Osteocyte (in vitro differentiated cells): ENCODE results near the gene KIF26A. TPM values are rescaled to one million over a fixed set of nuclear protein-coding genes. Genes with fewer than 3 reads are reported as not detected.

ENCODE experiments used
- DNase-seq: peaks from one replicate; pipeline ENCODE4 v3.0.0; 2021; ENCODE audit warnings: mixed read lengths; ENCODE audit not compliant: unreplicated experiment; ENCODE audit errors: extremely low spot score
- H3K27ac Mint-ChIP-seq: one replicate; pipeline ENCODE4 v1.8.0; 2021; ENCODE audit warnings: mild to moderate bottlenecking, mixed read lengths; ENCODE audit not compliant: unreplicated experiment
- H3K27me3 Mint-ChIP-seq: one replicate; pipeline ENCODE4 v1.8.0; 2021; ENCODE audit warnings: mixed read lengths; ENCODE audit not compliant: unreplicated experiment
- H3K36me3 Mint-ChIP-seq: one replicate; pipeline ENCODE4 v1.8.0; 2021; ENCODE audit warnings: mixed read lengths; ENCODE audit not compliant: unreplicated experiment
- H3K4me1 Mint-ChIP-seq: one replicate; pipeline ENCODE4 v1.8.0; 2021; ENCODE audit warnings: mixed read lengths; ENCODE audit not compliant: unreplicated experiment
- H3K4me3 Mint-ChIP-seq: one replicate; pipeline ENCODE4 v1.8.0; 2021; ENCODE audit warnings: mild to moderate bottlenecking, moderate library complexity, mixed read lengths; ENCODE audit not compliant: unreplicated experiment
- H3K9me3 Mint-ChIP-seq: one replicate; pipeline ENCODE4 v1.8.0; 2021; ENCODE audit warnings: mixed read lengths; ENCODE audit not compliant: unreplicated experiment
- CTCF ChIP-seq: fragments of 200-600 bp; sonication (generic); IDR thresholded peaks from 2 replicates; pipeline ENCODE4 v1.5.0; 2021; ENCODE audit warnings: antibody characterized with exemption, mild to moderate bottlenecking, moderate library complexity
- total RNA-seq: library from RNA; stranded (reverse); gene quantifications from 2 replicates; pipeline ENCODE4 v1.2.1, GENCODE V29; 2021

The KIF26A gene
- total RNA-seq, 1 donor from 2014 or later = 4.5 TPM

GRCh38 chr14:104191409-104191997 lies 53.1 kb downstream of the KIF26A start:
- Mint-ChIP-seq H3K4me1 (peaks cover 2% of the 10 kb centered on the region), H3K27ac (no peak overlapping the region), H3K27me3 (no peaks in the 10 kb centered on the region), H3K36me3 (no peaks in the 10 kb centered on the region), H3K4me3 (no peak overlapping the region), H3K9me3 (no peaks in the 10 kb centered on the region)
- no peak for DNase-seq
- TF ChIP-seq CTCF = no peak

DNA sequence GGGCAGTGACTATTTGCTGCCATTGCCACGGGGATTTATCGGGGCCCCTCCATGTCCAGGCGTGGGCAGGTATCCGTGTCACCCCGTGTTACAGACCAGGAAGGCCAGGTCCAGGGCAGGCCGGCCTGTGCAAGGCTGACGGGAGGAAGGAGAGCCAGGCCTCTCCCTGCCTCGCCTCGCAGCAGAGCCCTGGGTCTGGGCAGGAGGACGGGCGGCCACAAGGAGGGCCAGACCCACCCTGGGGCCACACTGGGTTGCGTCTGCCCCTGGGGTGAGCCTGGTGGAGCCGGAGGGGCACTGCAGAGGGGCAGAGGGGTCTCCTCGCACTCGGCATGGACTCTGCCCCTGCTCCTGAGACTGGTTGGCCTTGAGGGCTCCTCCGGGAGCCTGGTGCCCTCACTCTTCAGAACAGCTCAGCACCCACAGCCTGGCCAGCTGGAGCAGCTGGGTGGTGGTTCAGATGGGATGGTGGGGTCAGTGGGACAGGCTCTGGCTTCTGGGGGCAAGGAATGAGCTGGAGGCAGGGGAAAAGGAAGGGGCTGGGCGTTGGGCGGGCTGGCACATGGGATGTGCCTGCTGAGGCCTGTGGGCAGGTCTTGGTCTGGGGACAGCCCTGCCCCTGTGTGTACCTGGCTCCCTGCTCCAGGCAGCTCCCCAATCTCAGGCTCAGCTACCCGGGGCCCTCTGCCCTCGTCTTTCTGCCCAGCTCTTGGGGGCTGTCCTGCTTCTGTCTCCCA lies 53.9 kb downstream of the KIF26A start:
- Mint-ChIP-seq H3K4me1 (no peaks in the 10 kb centered on the region), H3K4me3 (no peak overlapping the region), H3K9me3 (no peaks in the 10 kb centered on the region), H3K27ac (no peak overlapping the region), H3K27me3 (no peaks in the 10 kb centered on the region), H3K36me3 (no peaks in the 10 kb centered on the region)
- TF ChIP-seq CTCF = no peak
- no peak for DNase-seq

DNA sequence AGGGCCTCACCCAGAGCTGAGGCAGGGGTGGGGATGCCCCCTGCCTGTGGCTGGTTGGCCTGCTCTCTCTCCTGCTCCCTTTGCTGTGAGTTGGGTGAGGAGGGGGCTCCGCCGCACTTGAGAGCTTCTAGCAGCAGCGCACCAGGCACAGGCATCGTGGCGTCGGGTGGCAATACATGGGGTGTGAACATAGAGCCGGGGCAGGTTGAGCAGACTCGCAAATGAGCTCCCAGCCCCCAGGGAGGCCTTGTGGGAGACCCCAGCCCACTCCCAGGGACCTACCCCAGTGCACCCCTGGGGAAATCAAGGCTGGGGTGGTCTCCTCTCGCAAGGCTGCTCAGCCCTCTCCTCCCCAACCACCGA lies 54.5 kb downstream of the KIF26A start:
- H3K27ac Mint-ChIP-seq = no peak overlapping the region
- no peaks in the 10 kb centered on the region for H3K9me3 Mint-ChIP-seq
- no peaks in the 10 kb centered on the region for H3K36me3 Mint-ChIP-seq
- no peak for DNase-seq
- H3K4me3 Mint-ChIP-seq = no peak overlapping the region
- TF ChIP-seq CTCF = no peak
- H3K4me1 Mint-ChIP-seq = no peaks in the 10 kb centered on the region
- H3K27me3 Mint-ChIP-seq = no peaks in the 10 kb centered on the region

- H3K4me3 Mint-ChIP-seq = no peak overlapping the region
- H3K4me1 Mint-ChIP-seq = no peaks in the 10 kb centered on the region
- no peaks in the 10 kb centered on the region for H3K27me3 Mint-ChIP-seq
- no peak for DNase-seq
- TF ChIP-seq CTCF = no peak
- no peak overlapping the region for H3K27ac Mint-ChIP-seq
- H3K9me3 Mint-ChIP-seq = no peaks in the 10 kb centered on the region
- H3K36me3 Mint-ChIP-seq = no peaks in the 10 kb centered on the region
Measured at GRCh38 chr14:104194016-104194415, 55.6 kb downstream of the KIF26A start.

DNA sequence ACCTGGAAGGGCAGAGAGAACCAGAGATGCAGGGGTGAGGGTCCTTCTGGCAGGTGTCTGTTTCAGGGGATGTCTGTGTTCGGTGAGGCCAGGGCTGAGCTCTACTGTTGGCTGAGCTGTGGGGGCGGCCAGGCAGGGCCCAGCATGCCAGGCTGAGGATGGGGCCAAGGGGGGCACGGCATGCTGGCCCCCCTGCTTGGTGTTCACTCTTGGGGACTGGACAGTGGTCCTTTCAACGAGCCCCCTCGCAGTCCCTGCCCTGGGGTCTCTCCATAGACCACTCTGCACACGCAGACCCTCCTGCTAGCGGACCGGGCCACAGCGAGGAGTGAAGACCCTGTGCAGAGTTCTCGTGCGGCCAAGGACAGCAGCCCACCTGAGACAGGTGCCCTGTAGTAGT lies 56.3 kb downstream of the KIF26A start:
- Mint-ChIP-seq H3K4me3 (no peak overlapping the region), H3K27me3 (no peaks in the 10 kb centered on the region), H3K9me3 (no peaks in the 10 kb centered on the region), H3K4me1 (no peaks in the 10 kb centered on the region), H3K27ac (no peak overlapping the region), H3K36me3 (no peaks in the 10 kb centered on the region)
- no peak for TF ChIP-seq CTCF
- DNase-seq = no peak
